Stimulated activated effector memory CD8-positive, alpha-beta T cell treated with anti-CD3 and anti-CD28 coated beads, Interleukin-12 subunit alpha, Interleukin-12 subunit beta, amount 100 ng/mL, for 72 hours (primary cell): ENCODE measurements around the gene RNFT2.

Experiments used
- ATAC-seq: fragments of 150-1000 bp; cut with Tn5 transposase; 2 replicates; pipeline ENCODE4 v1.10.0; 2021
- DNase-seq, 2 donors: peaks; one replicate each; pipeline ENCODE4 v3.0.0; 2021 to 2022; ENCODE audit warnings: low spot score in 2 of 2
- H3K27ac Mint-ChIP-seq: one replicate; pipeline ENCODE4 v1.8.0; 2022; ENCODE audit warnings: mild to moderate bottlenecking, mixed read lengths
- H3K36me3 Mint-ChIP-seq: one replicate; pipeline ENCODE4 v1.8.0; 2022; ENCODE audit warnings: mild to moderate bottlenecking, mixed read lengths
- H3K4me1 Mint-ChIP-seq: one replicate; pipeline ENCODE4 v1.8.0; 2022; ENCODE audit warnings: mixed read lengths
- H3K4me3 Mint-ChIP-seq: one replicate; pipeline ENCODE4 v1.8.0; 2022; ENCODE audit warnings: mild to moderate bottlenecking, mixed read lengths
- H3K9me3 Mint-ChIP-seq: one replicate; pipeline ENCODE4 v1.8.0; 2022; ENCODE audit warnings: mixed read lengths

Gene RNFT2

GRCh38 chr12:116878567-116879508, 140.7 kb downstream of the RNFT2 start:
- DNase-seq: no peak
- H3K27ac Mint-ChIP-seq: no peak overlapping the region
- peak overlapping the region; percentile 69 for H3K4me3 Mint-ChIP-seq
- H3K36me3 Mint-ChIP-seq: no peaks in the 10 kb centered on the region
- no peaks in the 10 kb centered on the region for H3K9me3 Mint-ChIP-seq
- peaks cover 31% of the 10 kb centered on the region for H3K4me1 Mint-ChIP-seq
- ATAC-seq: no peak

DNA sequence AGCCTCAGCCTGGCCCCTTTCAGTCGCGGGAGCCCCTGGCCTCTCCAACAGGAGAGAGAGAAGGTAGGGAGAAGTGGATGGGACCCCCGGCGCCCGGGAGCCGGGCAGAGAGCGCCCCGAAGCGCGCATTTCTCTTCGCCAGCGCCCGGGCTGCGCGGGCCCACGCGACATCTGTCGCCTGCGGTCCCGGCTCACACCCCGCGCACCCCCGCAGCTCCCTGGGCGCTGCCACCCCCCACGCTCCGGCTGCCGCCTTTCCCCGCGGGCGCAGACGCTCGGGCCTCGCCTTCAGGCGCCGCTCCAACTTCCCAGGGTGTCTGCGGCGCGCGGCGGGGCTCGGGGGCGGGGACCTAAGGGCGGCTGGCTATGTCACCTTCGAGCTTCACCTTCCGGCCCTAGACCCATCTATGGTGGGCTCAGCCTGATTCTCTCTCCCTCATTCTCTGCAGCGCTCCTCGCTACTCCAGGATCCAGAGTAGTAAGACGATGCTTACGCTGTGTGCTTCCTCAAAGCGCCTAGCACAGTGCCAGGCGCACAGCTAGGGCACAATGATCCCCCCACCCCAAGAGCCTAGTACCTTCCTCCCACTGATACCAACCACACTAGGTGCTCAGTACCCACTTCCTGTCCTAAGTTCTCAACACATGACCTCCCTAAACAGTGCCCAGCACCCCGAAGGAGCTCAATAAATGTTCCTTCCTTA, 141.5 kb downstream of the RNFT2 start:
- Mint-ChIP-seq H3K4me3 (peak overlapping the region; percentile 69), H3K36me3 (no peaks in the 10 kb centered on the region), H3K9me3 (no peaks in the 10 kb centered on the region), H3K4me1 (peaks cover 31% of the 10 kb centered on the region), H3K27ac (no peak overlapping the region)
- ATAC-seq (no peak), DNase-seq (peak in 1 of 2 donors; percentile 50)

DNA sequence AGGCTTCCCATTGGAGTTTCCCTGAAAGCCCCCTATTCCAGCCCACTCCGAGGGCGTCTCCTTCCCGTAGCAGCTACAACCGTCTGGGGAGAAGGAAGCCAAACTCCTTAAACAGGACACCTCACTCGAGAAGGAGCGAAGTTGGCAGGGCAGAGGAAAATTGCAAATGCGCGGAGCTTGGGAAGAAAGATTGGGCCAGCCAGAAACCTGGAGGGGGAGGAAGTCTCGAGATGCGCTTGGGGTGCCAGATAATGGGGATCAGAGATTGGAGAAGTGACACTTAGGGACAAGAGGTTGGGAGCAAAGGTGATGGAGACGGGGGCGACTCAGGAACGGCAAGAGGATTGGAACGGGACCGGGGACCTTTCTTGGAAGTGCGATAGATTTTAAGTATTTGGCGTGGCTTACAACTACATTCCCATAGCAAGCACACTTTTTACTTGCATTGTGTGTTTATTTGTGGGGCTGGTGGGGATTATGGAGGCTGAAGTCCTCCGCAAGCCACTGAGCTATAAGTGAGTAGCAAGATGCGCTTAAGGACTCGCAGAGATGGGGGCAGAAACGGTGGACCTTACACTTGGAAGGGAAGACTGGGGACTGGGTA, 142.2 kb downstream of the RNFT2 start:
- peaks cover 31% of the 10 kb centered on the region for H3K4me1 Mint-ChIP-seq
- DNase-seq (no peak), ATAC-seq (no peak)
- no peaks in the 10 kb centered on the region for H3K36me3 Mint-ChIP-seq
- no peak overlapping the region for H3K27ac Mint-ChIP-seq
- H3K9me3 Mint-ChIP-seq: no peaks in the 10 kb centered on the region
- H3K4me3 Mint-ChIP-seq: peak overlapping the region; percentile 69

- DNase-seq: peak in 1 of 2 donors; percentile 61
- H3K36me3 Mint-ChIP-seq: no peaks in the 10 kb centered on the region
- H3K9me3 Mint-ChIP-seq: no peaks in the 10 kb centered on the region
- H3K4me3 Mint-ChIP-seq: peak overlapping the region; percentile 69
- peak; percentile 83 for ATAC-seq
- H3K27ac Mint-ChIP-seq: no peak overlapping the region
- H3K4me1 Mint-ChIP-seq: peaks cover 31% of the 10 kb centered on the region
These were observed 142.8 kb downstream of the RNFT2 start for GRCh38 chr12:116880817-116881324.

GRCh38 chr12:116881325-116881876, 143.3 kb downstream of the RNFT2 start, which contains the start of gene HRK:
HRK (minus strand) TSS chr12:116881441; CDS start chr12:116881307, 134 bp downstream.
- Mint-ChIP-seq H3K27ac (no peak within 1 kb of the TSS), H3K36me3 (no peaks in the 10 kb centered on the region), H3K9me3 (no peaks in the 10 kb centered on the region), H3K4me1 (peaks cover 31% of the 10 kb centered on the region), H3K4me3 (peak within 1 kb of the TSS; percentile 69)
- ATAC-seq: no peak
- DNase-seq: no peak

- no peaks in the 10 kb centered on the region for H3K36me3 Mint-ChIP-seq
- peaks cover 31% of the 10 kb centered on the region for H3K4me1 Mint-ChIP-seq
- ATAC-seq (no peak), DNase-seq (no peak)
- no peak overlapping the region for H3K27ac Mint-ChIP-seq
- peak overlapping the region; percentile 41 for H3K4me3 Mint-ChIP-seq
- H3K9me3 Mint-ChIP-seq: no peaks in the 10 kb centered on the region
These were observed 143.9 kb downstream of the RNFT2 start for GRCh38 chr12:116881877-116882507.

GRCh38 chr12:116882742-116883141, 144.6 kb downstream of the RNFT2 start:
- no peak overlapping the region for H3K27ac Mint-ChIP-seq
- H3K4me3 Mint-ChIP-seq: no peak overlapping the region
- no peaks in the 10 kb centered on the region for H3K9me3 Mint-ChIP-seq
- peaks cover 31% of the 10 kb centered on the region for H3K4me1 Mint-ChIP-seq
- peak; percentile 25 for ATAC-seq
- DNase-seq: no peak
- H3K36me3 Mint-ChIP-seq: no peaks in the 10 kb centered on the region

DNA sequence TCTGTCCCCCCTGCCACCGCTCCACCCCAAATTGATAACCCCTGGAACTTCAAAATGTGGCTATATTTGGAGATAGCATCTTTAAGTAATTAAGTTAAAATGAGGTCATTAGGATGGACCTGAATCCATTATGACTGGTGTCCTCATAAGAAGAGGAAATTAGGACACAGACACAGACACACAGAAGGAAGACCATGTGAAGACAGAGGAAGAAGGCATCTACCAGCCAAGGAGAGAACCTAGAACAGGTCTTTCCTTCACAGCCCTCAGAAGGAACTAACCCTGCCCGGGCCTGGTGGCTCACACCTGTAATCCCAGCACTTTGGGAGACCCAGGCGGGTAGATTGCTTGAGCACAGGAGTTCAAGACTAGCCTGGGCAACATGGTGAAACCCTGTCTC, 146.8 kb downstream of the RNFT2 start:
- Mint-ChIP-seq H3K27ac (no peak overlapping the region), H3K4me3 (no peak overlapping the region), H3K9me3 (no peaks in the 10 kb centered on the region), H3K36me3 (no peaks in the 10 kb centered on the region), H3K4me1 (peaks cover 20% of the 10 kb centered on the region)
- DNase-seq (no peak), ATAC-seq (no peak)

DNA sequence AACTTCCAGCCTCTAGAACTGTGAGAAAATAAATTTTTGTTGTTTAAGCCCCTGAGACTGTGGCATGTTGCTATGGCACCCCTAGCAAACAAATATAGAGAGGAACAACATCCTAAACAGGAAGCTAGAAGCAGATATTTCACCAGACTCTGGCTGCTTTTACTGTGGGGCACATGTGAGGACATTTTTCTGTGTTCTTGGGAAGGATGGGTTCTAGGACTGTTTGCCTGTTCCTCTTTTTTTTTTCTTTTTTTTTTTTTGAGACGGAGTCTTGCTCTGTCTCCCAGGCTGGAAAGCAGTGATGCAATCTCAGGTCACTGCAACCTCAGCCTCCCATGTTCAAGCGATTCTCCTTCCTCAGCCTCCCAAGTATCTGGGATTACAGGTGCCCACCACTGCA, 147.4 kb downstream of the RNFT2 start:
- no peak for DNase-seq
- no peaks in the 10 kb centered on the region for H3K36me3 Mint-ChIP-seq
- ATAC-seq: no peak
- no peaks in the 10 kb centered on the region for H3K9me3 Mint-ChIP-seq
- H3K27ac Mint-ChIP-seq: no peak overlapping the region
- H3K4me1 Mint-ChIP-seq: peaks cover 14% of the 10 kb centered on the region
- H3K4me3 Mint-ChIP-seq: no peak overlapping the region

- ATAC-seq (no peak), DNase-seq (no peak)
- Mint-ChIP-seq H3K36me3 (no peaks in the 10 kb centered on the region), H3K4me1 (peaks cover 2% of the 10 kb centered on the region), H3K4me3 (no peak overlapping the region), H3K27ac (no peak overlapping the region), H3K9me3 (no peaks in the 10 kb centered on the region)
These were observed 149.1 kb downstream of the RNFT2 start for GRCh38 chr12:116887244-116887643.

DNA sequence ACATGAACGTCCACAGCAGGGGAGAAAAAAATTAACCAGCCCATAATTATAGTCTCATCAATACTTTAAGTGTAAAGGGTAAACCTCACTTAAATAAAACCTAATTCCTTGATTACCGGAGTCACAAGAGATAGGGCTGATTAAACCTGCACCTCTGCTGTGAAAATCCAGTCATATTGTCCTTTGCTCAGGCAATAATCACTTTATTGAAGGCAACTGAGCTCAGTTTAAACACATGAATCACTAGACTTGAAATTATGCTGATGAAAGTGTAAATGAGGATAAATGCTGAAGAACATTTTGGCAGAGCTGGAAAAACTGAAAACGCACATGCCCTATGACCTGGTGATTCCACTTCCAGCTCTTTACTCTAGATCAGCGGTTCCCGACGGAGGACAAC, 149.8 kb downstream of the RNFT2 start:
- H3K36me3 Mint-ChIP-seq: no peaks in the 10 kb centered on the region
- DNase-seq: no peak
- no peaks in the 10 kb centered on the region for H3K9me3 Mint-ChIP-seq
- no peak overlapping the region for H3K27ac Mint-ChIP-seq
- no peak for ATAC-seq
- H3K4me3 Mint-ChIP-seq: no peak overlapping the region
- H3K4me1 Mint-ChIP-seq: no peaks in the 10 kb centered on the region

GRCh38 chr12:116890330-116890729, 152.2 kb downstream of the RNFT2 start:
- Mint-ChIP-seq H3K36me3 (no peaks in the 10 kb centered on the region), H3K9me3 (no peaks in the 10 kb centered on the region), H3K4me3 (no peak overlapping the region), H3K4me1 (no peaks in the 10 kb centered on the region), H3K27ac (no peak overlapping the region)
- DNase-seq: no peak
- ATAC-seq: no peak

GRCh38 chr12:116891019-116891418, 152.9 kb downstream of the RNFT2 start:
- H3K36me3 Mint-ChIP-seq: no peaks in the 10 kb centered on the region
- DNase-seq (no peak), ATAC-seq (no peak)
- H3K4me1 Mint-ChIP-seq: no peaks in the 10 kb centered on the region
- no peak overlapping the region for H3K27ac Mint-ChIP-seq
- H3K4me3 Mint-ChIP-seq: no peak overlapping the region
- no peaks in the 10 kb centered on the region for H3K9me3 Mint-ChIP-seq

DNA sequence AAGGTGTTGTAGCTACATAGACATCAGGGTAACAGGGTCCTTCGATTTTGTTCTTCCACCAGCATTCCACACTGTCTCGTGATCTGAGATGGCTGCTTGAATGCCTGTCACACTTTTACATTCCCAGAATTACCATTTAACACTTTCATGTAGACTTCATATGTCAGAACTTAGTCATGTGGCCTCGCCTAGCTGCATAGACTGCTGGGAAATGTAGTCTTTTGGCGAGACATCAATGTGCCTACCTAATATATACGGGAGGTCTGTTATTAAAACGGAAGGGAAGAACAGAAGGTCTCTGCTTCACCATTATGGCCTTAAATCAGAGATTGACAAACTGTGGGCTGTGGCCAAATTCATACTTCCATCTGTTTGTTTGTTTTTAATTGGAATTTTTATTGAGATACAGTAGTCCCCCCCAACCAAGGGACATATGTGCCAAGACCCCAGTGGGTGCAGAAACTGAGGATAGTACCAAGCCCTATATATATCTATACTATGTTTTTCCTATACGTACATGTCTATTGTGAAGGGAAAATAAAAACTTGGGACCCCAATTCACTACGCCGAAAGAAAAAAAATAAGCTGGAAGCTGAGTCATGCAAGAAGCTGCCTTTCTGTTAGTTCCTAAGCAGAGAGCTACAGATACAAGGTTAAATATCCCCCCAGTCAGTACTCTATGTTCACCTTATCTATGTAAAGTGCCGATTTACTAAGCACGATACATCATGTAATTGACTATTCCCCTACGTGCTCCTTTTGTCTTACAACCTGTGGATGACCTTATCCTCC, 154.4 kb downstream of the RNFT2 start:
- no peak overlapping the region for H3K4me3 Mint-ChIP-seq
- no peaks in the 10 kb centered on the region for H3K36me3 Mint-ChIP-seq
- H3K27ac Mint-ChIP-seq: no peak overlapping the region
- DNase-seq: no peak
- ATAC-seq: peak; percentile 47
- H3K4me1 Mint-ChIP-seq: no peaks in the 10 kb centered on the region
- no peaks in the 10 kb centered on the region for H3K9me3 Mint-ChIP-seq
